GM12878 (cell line): ENCODE results near the gene GRM5. TPM values are rescaled to one million over a fixed set of nuclear protein-coding genes. Genes with fewer than 3 reads are reported as not detected.

ENCODE experiments used
- ATAC-seq: fragments of 200-7000 bp; cut with Tn5 transposase; 3 replicates; pipeline ENCODE4 v1.9.1; 2020; ENCODE audit warnings: mild to moderate bottlenecking, moderate library complexity
- BruUV-seq: library from RNA; stranded (reverse); fragments of 400-500 nt; replicated peaks from 2 replicates; lab custom pipeline; 2021; lab: Mats Ljungman, UMichigan
- CTCF ChIA-PET: fragments of 300-600 bp; sonication (Branson Sonifier 250); formaldehyde crosslinking; extraction: SDS; loops from one replicate; lab custom pipeline; 2021; ENCODE audit warnings: inconsistent platforms; lab: Yijun Ruan, JAX
- POLR2A ChIA-PET: fragments of 350-600 bp; formaldehyde crosslinking; extraction: SDS; loops from one replicate; lab custom pipeline; 2021; ENCODE audit warnings: inconsistent platforms; lab: Charles Lee
- RAD21 ChIA-PET: fragments of 300-600 bp; sonication (Branson Sonifier 250); formaldehyde crosslinking; loops from one replicate; lab custom pipeline; 2023; ENCODE audit warnings: antibody characterized with exemption; ENCODE audit not compliant: unreplicated experiment; lab: Charles Lee
- SMC1A ChIA-PET: fragments of 300-600 bp; sonication (Branson Sonifier 250); formaldehyde crosslinking; loops from one replicate; lab custom pipeline; 2023; ENCODE audit not compliant: unreplicated experiment, uncharacterized antibody; lab: Charles Lee
- DNase-seq: peaks from one replicate; pipeline ENCODE4 v3.0.0-alpha.2; 2011; ENCODE audit warnings: low read depth, low spot score
- FAIRE-seq: peaks from 3 replicates; lab custom pipeline; 2011; peaks lifted over from hg19 to GRCh38; lab: Jason Lieb, UNC
- H2AFZ ChIP-seq: 2 replicates; pipeline ENCODE4 v1.6.0; 2011; ENCODE audit warnings: low read depth, low read length, control low read depth; ENCODE audit not compliant: control insufficient read depth
- H3K27ac ChIP-seq: 2 replicates; pipeline ENCODE4 v1.5.1; 2011; ENCODE audit warnings: control low read depth; ENCODE audit not compliant: control insufficient read depth, insufficient read depth
- H3K27me3 ChIP-seq, 2 experiments: replicated peaks in 1 of 2; 2 replicates each; pipeline versions ENCODE4 v1.6.0 to v1.6.1; 2011; ENCODE audit warnings: low read length in 1 of 2; ENCODE audit not compliant: control insufficient read depth in 2 of 2, insufficient read depth in 2 of 2
- H3K36me3 ChIP-seq, 2 experiments: 2 replicates each; pipeline ENCODE4 v1.5.1; 2011; ENCODE audit warnings: low read length in 1 of 2; ENCODE audit not compliant: control insufficient read depth in 2 of 2, insufficient read depth in 2 of 2
- H3K4me1 ChIP-seq: 2 replicates; pipeline ENCODE4 v1.6.1; 2011; ENCODE audit warnings: mild to moderate bottlenecking, low read length, moderate library complexity, mixed read lengths; ENCODE audit not compliant: control insufficient read depth, insufficient read depth
- H3K4me2 ChIP-seq: 2 replicates; pipeline ENCODE4 v1.6.0; 2011; ENCODE audit warnings: control low read depth; ENCODE audit not compliant: control insufficient read depth, insufficient read depth
- H3K4me3 ChIP-seq: fragments of 200-600 bp; sonication (generic); 2 replicates; pipeline ENCODE4 v1.5.1; 2016
- H3K79me2 ChIP-seq: 2 replicates; pipeline ENCODE4 v1.6.0; 2011; ENCODE audit warnings: low read length; ENCODE audit not compliant: control insufficient read depth, insufficient read depth
- H3K9ac ChIP-seq: 2 replicates; pipeline ENCODE4 v1.8.0; 2011; ENCODE audit warnings: low read length, control low read depth, mixed read lengths; ENCODE audit not compliant: control insufficient read depth, insufficient read depth
- H3K9me3 ChIP-seq: replicated peaks from 3 replicates; pipeline ENCODE4 v1.5.1; 2011; ENCODE audit warnings: mild to moderate bottlenecking, low read length; ENCODE audit not compliant: control insufficient read depth, insufficient read depth
- H4K20me1 ChIP-seq: 2 replicates; pipeline ENCODE4 v1.6.0; 2011; ENCODE audit not compliant: control insufficient read depth, insufficient read depth
- IKZF1 ChIP-seq: fragments of 450-650 bp; conservative IDR thresholded peaks from 2 replicates; pipeline ENCODE4 v1.6.1; 2017; ENCODE audit warnings: antibody characterized with exemption, mild to moderate bottlenecking
- NFYB ChIP-seq: IDR thresholded peaks from 2 replicates; pipeline ENCODE4 v1.6.1; 2011; ENCODE audit warnings: low read depth, mild to moderate bottlenecking, low read length, improper control_type of control experiment, moderate library complexity; ENCODE audit not compliant: insufficient read depth
- PBX3 ChIP-seq: IDR thresholded peaks from 2 replicates; pipeline ENCODE4 v1.6.1; 2011; ENCODE audit warnings: mild to moderate bottlenecking, low read depth, low read length, moderate library complexity; ENCODE audit not compliant: insufficient replicate concordance
- RFX5 ChIP-seq: IDR thresholded peaks from 2 replicates; pipeline ENCODE4 v1.6.1; 2011; ENCODE audit warnings: low read depth, low read length, improper control_type of control experiment
- SP1 ChIP-seq: IDR thresholded peaks from one replicate; pipeline ENCODE4 v1.6.1; 2011; ENCODE audit warnings: low read depth, low read length
- TCF12 ChIP-seq: IDR thresholded peaks from 2 replicates; pipeline ENCODE4 v1.6.1; 2011; ENCODE audit warnings: low read depth, mild to moderate bottlenecking, low read length
- YY1 ChIP-seq: IDR thresholded peaks from 2 replicates; pipeline ENCODE4 v1.6.1; 2011; ENCODE audit warnings: low read depth, mild to moderate bottlenecking, low read length
- ZBTB40 ChIP-seq: fragments of 450-650 bp; IDR thresholded peaks from 2 replicates; pipeline ENCODE4 v1.6.1; 2016; ENCODE audit warnings: mild to moderate bottlenecking, moderate library complexity, borderline replicate concordance
- ZNF622 ChIP-seq: fragments of 450-650 bp; IDR thresholded peaks from 2 replicates; pipeline ENCODE4 v1.6.1; 2017; ENCODE audit warnings: mild to moderate bottlenecking, inconsistent platforms
- WGBS: methylation state at CpG from one replicate; pipeline ENCODE4 v1.1.6; 2016; ENCODE audit warnings: low lambda C conversion rate; ENCODE audit not compliant: insufficient replicate concordance, insufficient coverage; ENCODE audit errors: missing lambda C conversion rate; 5-methylcytosine and 5-hydroxymethylcytosine counted together
- in situ Hi-C: fragments of 300-500 bp; cut with MboI; formaldehyde crosslinking; loops from 9 replicates; pipeline ENCODE4 v1.14.3; 2018; ENCODE audit warnings: mixed read lengths
- intact Hi-C: fragments of 100-400 bp; cut with micrococcal nuclease; formaldehyde crosslinking; loops from one replicate; pipeline ENCODE4 v1.14.2; 2022; ENCODE audit not compliant: unreplicated experiment
- polyA plus RNA-seq, 11 experiments: library from polyadenylated mRNA; depleted of rRNA in 4 of 11; unstranded in 6 of 11; stranded (reverse) in 5 of 11; fragments of >200 nt; fragmentation: Nextera tagmentation in 4 of 11; fragmentation: Illumina TruSeq in 1 of 11; extraction: Ambion mirVana in 4 of 11; extraction: Trizol in 1 of 11; gene quantifications; 1 replicate in 1 of 11; 2 replicates in 10 of 11; pipeline versions ENCODE4 v1.2.1 to v1.2.3, GENCODE V29; 2011 to 2016; ENCODE audit warnings: inconsistent platforms in 2 of 11, missing spikeins in 2 of 11, low read depth in 1 of 11
- total RNA-seq, 4 experiments: library from RNA; depleted of rRNA in 3 of 4; stranded (reverse); fragments of >200 nt in 3 of 4; fragmentation: Illumina TruSeq in 1 of 4; extraction: Trizol in 1 of 4; gene quantifications; 2 replicates each; pipeline versions ENCODE4 v1.2.1 to v1.2.3, GENCODE V29; 2013 to 2021
- TF ChIP-seq, protein P1 (sequence below), 3 experiments: IDR thresholded peaks in 2 of 3; conservative IDR thresholded peaks in 1 of 3; 2 replicates each; pipeline ENCODE4 v1.5.1; 2011; ENCODE audit warnings: low read depth in 3 of 3, low read length in 3 of 3, mild to moderate bottlenecking in 3 of 3, control low read depth in 2 of 3, moderate library complexity in 2 of 3, inconsistent platforms in 1 of 3, mixed read lengths in 1 of 3; ENCODE audit not compliant: control insufficient read depth in 2 of 3, insufficient read depth in 1 of 3; ENCODE audit errors: extremely low read depth in 1 of 3
- TF ChIP-seq, protein P2 (sequence below): fragments of 450-650 bp; formaldehyde crosslinking; IDR thresholded peaks from 2 replicates; pipeline ENCODE4 v1.4.0; 2020; ENCODE audit warnings: mild to moderate bottlenecking, moderate library complexity
- TF ChIP-seq, protein P3 (sequence below): IDR thresholded peaks from 2 replicates; pipeline ENCODE4 v1.6.1; 2012; ENCODE audit warnings: low read depth, low read length, improper control_type of control experiment

Gene GRM5
- total and polyA plus RNA-seq, 10 of the 15 experiments (the other 5 are each of a cell fraction or from before 2014, with no cell fraction given): not detected

GRCh38 chr11:88475991-88476418 is 589.8 kb downstream of the GRM5 start:
- intact Hi-C loops: no loop called here
- ChIA-PET RAD21 (no interaction called here), SMC1A (no interaction called here)
- no peak for TF ChIP-seq TCF12
- TF ChIP-seq, protein P1, sequence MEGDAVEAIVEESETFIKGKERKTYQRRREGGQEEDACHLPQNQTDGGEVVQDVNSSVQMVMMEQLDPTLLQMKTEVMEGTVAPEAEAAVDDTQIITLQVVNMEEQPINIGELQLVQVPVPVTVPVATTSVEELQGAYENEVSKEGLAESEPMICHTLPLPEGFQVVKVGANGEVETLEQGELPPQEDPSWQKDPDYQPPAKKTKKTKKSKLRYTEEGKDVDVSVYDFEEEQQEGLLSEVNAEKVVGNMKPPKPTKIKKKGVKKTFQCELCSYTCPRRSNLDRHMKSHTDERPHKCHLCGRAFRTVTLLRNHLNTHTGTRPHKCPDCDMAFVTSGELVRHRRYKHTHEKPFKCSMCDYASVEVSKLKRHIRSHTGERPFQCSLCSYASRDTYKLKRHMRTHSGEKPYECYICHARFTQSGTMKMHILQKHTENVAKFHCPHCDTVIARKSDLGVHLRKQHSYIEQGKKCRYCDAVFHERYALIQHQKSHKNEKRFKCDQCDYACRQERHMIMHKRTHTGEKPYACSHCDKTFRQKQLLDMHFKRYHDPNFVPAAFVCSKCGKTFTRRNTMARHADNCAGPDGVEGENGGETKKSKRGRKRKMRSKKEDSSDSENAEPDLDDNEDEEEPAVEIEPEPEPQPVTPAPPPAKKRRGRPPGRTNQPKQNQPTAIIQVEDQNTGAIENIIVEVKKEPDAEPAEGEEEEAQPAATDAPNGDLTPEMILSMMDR (IDR thresholded peaks at IDR 0.05 in 2 of 3, conservative IDR thresholded peaks at IDR 0.05 in 1 of 3; ENCODE audit: control insufficient read depth in 2 of 3, extremely low read depth in 1 of 3, insufficient read depth in 1 of 3, low read depth in 3 of 3, low read length in 3 of 3): no peak
- no peak for TF ChIP-seq IKZF1
- TF ChIP-seq ZBTB40: no peak
- TF ChIP-seq PBX3: no peak
- no peak for TF ChIP-seq YY1
- TF ChIP-seq, protein P2, sequence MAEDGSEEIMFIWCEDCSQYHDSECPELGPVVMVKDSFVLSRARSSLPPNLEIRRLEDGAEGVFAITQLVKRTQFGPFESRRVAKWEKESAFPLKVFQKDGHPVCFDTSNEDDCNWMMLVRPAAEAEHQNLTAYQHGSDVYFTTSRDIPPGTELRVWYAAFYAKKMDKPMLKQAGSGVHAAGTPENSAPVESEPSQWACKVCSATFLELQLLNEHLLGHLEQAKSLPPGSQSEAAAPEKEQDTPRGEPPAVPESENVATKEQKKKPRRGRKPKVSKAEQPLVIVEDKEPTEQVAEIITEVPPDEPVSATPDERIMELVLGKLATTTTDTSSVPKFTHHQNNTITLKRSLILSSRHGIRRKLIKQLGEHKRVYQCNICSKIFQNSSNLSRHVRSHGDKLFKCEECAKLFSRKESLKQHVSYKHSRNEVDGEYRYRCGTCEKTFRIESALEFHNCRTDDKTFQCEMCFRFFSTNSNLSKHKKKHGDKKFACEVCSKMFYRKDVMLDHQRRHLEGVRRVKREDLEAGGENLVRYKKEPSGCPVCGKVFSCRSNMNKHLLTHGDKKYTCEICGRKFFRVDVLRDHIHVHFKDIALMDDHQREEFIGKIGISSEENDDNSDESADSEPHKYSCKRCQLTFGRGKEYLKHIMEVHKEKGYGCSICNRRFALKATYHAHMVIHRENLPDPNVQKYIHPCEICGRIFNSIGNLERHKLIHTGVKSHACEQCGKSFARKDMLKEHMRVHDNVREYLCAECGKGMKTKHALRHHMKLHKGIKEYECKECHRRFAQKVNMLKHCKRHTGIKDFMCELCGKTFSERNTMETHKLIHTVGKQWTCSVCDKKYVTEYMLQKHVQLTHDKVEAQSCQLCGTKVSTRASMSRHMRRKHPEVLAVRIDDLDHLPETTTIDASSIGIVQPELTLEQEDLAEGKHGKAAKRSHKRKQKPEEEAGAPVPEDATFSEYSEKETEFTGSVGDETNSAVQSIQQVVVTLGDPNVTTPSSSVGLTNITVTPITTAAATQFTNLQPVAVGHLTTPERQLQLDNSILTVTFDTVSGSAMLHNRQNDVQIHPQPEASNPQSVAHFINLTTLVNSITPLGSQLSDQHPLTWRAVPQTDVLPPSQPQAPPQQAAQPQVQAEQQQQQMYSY: no peak
- TF ChIP-seq RFX5: no peak
- no peak for TF ChIP-seq ZNF622
- no peak for TF ChIP-seq NFYB
- no peak for TF ChIP-seq SP1
- TF ChIP-seq, protein P3, sequence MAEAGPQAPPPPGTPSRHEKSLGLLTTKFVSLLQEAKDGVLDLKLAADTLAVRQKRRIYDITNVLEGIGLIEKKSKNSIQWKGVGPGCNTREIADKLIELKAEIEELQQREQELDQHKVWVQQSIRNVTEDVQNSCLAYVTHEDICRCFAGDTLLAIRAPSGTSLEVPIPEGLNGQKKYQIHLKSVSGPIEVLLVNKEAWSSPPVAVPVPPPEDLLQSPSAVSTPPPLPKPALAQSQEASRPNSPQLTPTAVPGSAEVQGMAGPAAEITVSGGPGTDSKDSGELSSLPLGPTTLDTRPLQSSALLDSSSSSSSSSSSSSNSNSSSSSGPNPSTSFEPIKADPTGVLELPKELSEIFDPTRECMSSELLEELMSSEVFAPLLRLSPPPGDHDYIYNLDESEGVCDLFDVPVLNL: no peak

More at GRCh38 chr11:88475991-88476418, 589.8 kb downstream of the GRM5 start:
- no peaks in the 10 kb centered on the region for H3K27me3 ChIP-seq
- no peak overlapping the region for H3K27ac ChIP-seq
- in situ Hi-C loops: no loop called here
- H3K9me3 ChIP-seq: no peaks in the 10 kb centered on the region
- H2AFZ ChIP-seq: no peak overlapping the region
- H3K9ac ChIP-seq: no peak overlapping the region
- BruUV-seq: no TSS peak
- H3K4me3 ChIP-seq: no peak overlapping the region
- POLR2A ChIA-PET: no interaction called here
- H3K36me3 ChIP-seq: no peaks in the 10 kb centered on the region
- no peak overlapping the region for H3K4me2 ChIP-seq
- no peaks in the 10 kb centered on the region for H3K4me1 ChIP-seq
- no peak for DNase-seq
- no peak for ATAC-seq
- WGBS: 38% methylated on average over 1 of the region's 1 CpG
- CTCF ChIA-PET: no interaction called here
- no peaks in the 10 kb centered on the region for H4K20me1 ChIP-seq
- no peak for FAIRE-seq
- no peaks in the 10 kb centered on the region for H3K79me2 ChIP-seq
